Neural cell (in vitro differentiated cells): ENCODE measurements around the gene TOR4A. TPM values are rescaled to one million over a fixed set of nuclear protein-coding genes. Genes with fewer than 3 reads are reported as not detected.

Experiments used
- H2AFZ ChIP-seq: fragments of 200-600, 300-800 bp; sonication (generic), shearing (Covaris generic); 2 replicates; pipeline ENCODE4 v1.6.0; 2014; ENCODE audit warnings: low read depth, mild to moderate bottlenecking, antibody characterized with exemption, low read length, moderate library complexity
- H3F3A ChIP-seq: fragments of 200-600 bp; shearing (Covaris generic); 2 replicates; pipeline ENCODE4 v1.6.1; 2016; ENCODE audit warnings: mild to moderate bottlenecking, moderate library complexity, mixed read lengths, antibody characterized with exemption, low read length; ENCODE audit not compliant: insufficient read depth, poor library complexity, severe bottlenecking
- H3K27ac ChIP-seq: fragments of 200-600, 300-800 bp; sonication (generic), shearing (Covaris generic); 2 replicates; pipeline ENCODE4 v1.5.1; 2014; ENCODE audit warnings: mild to moderate bottlenecking, low read length, moderate library complexity
- H3K27me3 ChIP-seq: fragments of 300-800, 200-600 bp; sonication (generic), shearing (Covaris generic); 2 replicates; pipeline ENCODE4 v1.6.0; 2014; ENCODE audit warnings: mild to moderate bottlenecking, low read depth, low read length, moderate library complexity; ENCODE audit not compliant: insufficient read depth
- H3K36me3 ChIP-seq: fragments of 300-800, 200-600 bp; sonication (generic), shearing (Covaris generic); 2 replicates; pipeline ENCODE4 v1.5.1; 2014; ENCODE audit warnings: mild to moderate bottlenecking, antibody characterized with exemption, low read length, moderate library complexity; ENCODE audit not compliant: insufficient read depth
- H3K4me2 ChIP-seq: fragments of 300-800, 200-600 bp; sonication (generic), shearing (Covaris generic); 2 replicates; pipeline ENCODE4 v1.6.0; 2014; ENCODE audit warnings: mild to moderate bottlenecking, low read length
- H3K4me3 ChIP-seq: fragments of 300-800, 200-600 bp; sonication (generic), shearing (Covaris generic); 2 replicates; pipeline ENCODE4 v1.5.1; 2014; ENCODE audit warnings: mild to moderate bottlenecking, low read length, moderate library complexity
- H3K79me2 ChIP-seq: fragments of 200-600 bp; shearing (Covaris generic); replicated peaks from 2 replicates; pipeline ENCODE4 v1.6.0; 2014; ENCODE audit warnings: mild to moderate bottlenecking, low read length, moderate library complexity; ENCODE audit not compliant: insufficient read depth
- H3K9ac ChIP-seq: fragments of 300-800, 200-600 bp; sonication (generic), shearing (Covaris generic); 2 replicates; pipeline ENCODE4 v1.6.1; 2016; ENCODE audit warnings: mild to moderate bottlenecking, low read length, mixed read lengths
- H3K9me2 ChIP-seq: fragments of 200-600 bp; shearing (Covaris generic); 2 replicates; pipeline ENCODE4 v1.6.1; 2016; ENCODE audit warnings: mild to moderate bottlenecking, low read length, mixed read lengths; ENCODE audit not compliant: insufficient read depth
- H3K9me3 ChIP-seq: fragments of 200-600, 300-800 bp; sonication (generic), shearing (Covaris generic); 2 replicates; pipeline ENCODE4 v1.6.1; 2016; ENCODE audit warnings: mild to moderate bottlenecking, mixed run types, low read length, moderate library complexity, mixed read lengths
- H4K20me1 ChIP-seq: fragments of 200-600 bp; shearing (Covaris generic); 2 replicates; pipeline ENCODE4 v1.6.1; 2016; ENCODE audit warnings: mild to moderate bottlenecking, mixed run types; ENCODE audit not compliant: insufficient read depth
- CTCF ChIP-seq: fragments of 450-650 bp; IDR thresholded peaks from 2 replicates; pipeline ENCODE4 v1.5.1; 2014; ENCODE audit warnings: antibody characterized with exemption, mild to moderate bottlenecking, moderate library complexity; ENCODE audit not compliant: poor library complexity, severe bottlenecking
- EP300 ChIP-seq: fragments of 450-650 bp; conservative IDR thresholded peaks from 2 replicates; pipeline ENCODE4 v1.6.1; 2014; ENCODE audit warnings: antibody characterized with exemption, mild to moderate bottlenecking, moderate library complexity; ENCODE audit not compliant: poor library complexity, severe bottlenecking
- EZH2 ChIP-seq: fragments of 200-600, 300-800 bp; shearing (Covaris generic), sonication (generic); IDR thresholded peaks from 2 replicates; pipeline ENCODE4 v1.6.1; 2014; ENCODE audit warnings: antibody characterized with exemption, low read length, borderline replicate concordance, mild to moderate bottlenecking; ENCODE audit not compliant: insufficient read depth, poor library complexity, severe bottlenecking
- MXI1 ChIP-seq: fragments of 450-650 bp; conservative IDR thresholded peaks from 2 replicates; pipeline ENCODE4 v1.6.1; 2014; ENCODE audit warnings: antibody characterized with exemption, mild to moderate bottlenecking; ENCODE audit not compliant: poor library complexity, severe bottlenecking
- POLR2AphosphoS5 ChIP-seq: IDR thresholded peaks from 2 replicates; pipeline ENCODE4 v1.6.1; 2012
- RAD21 ChIP-seq: fragments of 450-650 bp; conservative IDR thresholded peaks from 2 replicates; pipeline ENCODE4 v1.6.1; 2014; ENCODE audit warnings: antibody characterized with exemption, mild to moderate bottlenecking, moderate library complexity
- REST ChIP-seq: IDR thresholded peaks from 2 replicates; pipeline ENCODE4 v1.6.1; 2012; ENCODE audit warnings: borderline replicate concordance
- SMC3 ChIP-seq: fragments of 450-650 bp; conservative IDR thresholded peaks from 2 replicates; pipeline ENCODE4 v1.6.1; 2014; ENCODE audit warnings: antibody characterized with exemption, mild to moderate bottlenecking, moderate library complexity; ENCODE audit not compliant: poor library complexity
- TAF1 ChIP-seq: IDR thresholded peaks from 2 replicates; pipeline ENCODE4 v1.6.1; 2012; ENCODE audit warnings: low read depth
- polyA plus RNA-seq: library from polyadenylated mRNA; depleted of rRNA; stranded (reverse); fragments of >200 nt; gene quantifications from 2 replicates; pipeline ENCODE4 v1.2.3, GENCODE V29; 2014

TOR4A gene
- polyA plus RNA-seq, 1 donor from 2014 or later: 0.50 TPM

- Histone ChIP-seq H3K4me2 (no peak overlapping the region), H2AFZ (no peak overlapping the region), H3K4me3 (no peak overlapping the region), H3K9ac (no peak overlapping the region), H3K27ac (no peak overlapping the region), H3K9me3 (no peaks in the 10 kb centered on the region), H3K27me3 (no peaks in the 10 kb centered on the region), H3K36me3 (no peaks in the 10 kb centered on the region), H3K79me2 (peaks cover 4% of the 10 kb centered on the region), H4K20me1 (no peaks in the 10 kb centered on the region), H3F3A (no peaks in the 10 kb centered on the region), H3K9me2 (no peaks in the 10 kb centered on the region)
- TF ChIP-seq MXI1 (no peak), EZH2 (no peak), TAF1 (no peak), SMC3 (no peak), POLR2AphosphoS5 (no peak), CTCF (no peak), REST (no peak), EP300 (no peak), RAD21 (no peak)
Observed at GRCh38 chr9:137299203-137299565, 21.7 kb downstream of the TOR4A start.

- peak overlapping the region; percentile 38 for H3K4me2 ChIP-seq
Observed at GRCh38 chr9:137299938-137300337, 22.4 kb downstream of the TOR4A start.

More at GRCh38 chr9:137299938-137300337, 22.4 kb downstream of the TOR4A start:
- Histone ChIP-seq H3K27ac (no peak overlapping the region), H3F3A (no peaks in the 10 kb centered on the region), H4K20me1 (no peaks in the 10 kb centered on the region), H3K36me3 (no peaks in the 10 kb centered on the region), H2AFZ (no peak overlapping the region), H3K9ac (no peak overlapping the region), H3K4me3 (peak overlapping the region; percentile 85), H3K79me2 (peaks cover 4% of the 10 kb centered on the region), H3K27me3 (no peaks in the 10 kb centered on the region), H3K9me2 (no peaks in the 10 kb centered on the region), H3K9me3 (no peaks in the 10 kb centered on the region)
- TF ChIP-seq TAF1 (no peak), CTCF (no peak), RAD21 (no peak), POLR2AphosphoS5 (no peak), EP300 (no peak), EZH2 (no peak), MXI1 (no peak), SMC3 (no peak), REST (no peak)
